ENCODE results near the gene POLR3C.

Gene POLR3C

GRCh38 chr1:145871994-145872924, 48.3 kb downstream of the POLR3C start:
- Histone ChIP-seq H2AFZ (ENCODE audit: low read depth, low read length) (no peak overlapping the region), H3K27me3 (ENCODE audit: insufficient read depth, low read length, poor library complexity) (peaks cover 34% of the 10 kb centered on the region), H3K4me2 (ENCODE audit: insufficient read depth, low read length) (no peak overlapping the region), H3K79me2 (ENCODE audit: insufficient read depth, low read length) (no peaks in the 10 kb centered on the region), H3K36me3 (ENCODE audit: insufficient read depth, low read length) (no peaks in the 10 kb centered on the region), H3K4me1 (ENCODE audit: insufficient read depth, low read length) (no peaks in the 10 kb centered on the region), H3K9me3 (ENCODE audit: insufficient read depth, low read length, severe bottlenecking) (no peaks in the 10 kb centered on the region), H3K9ac (ENCODE audit: low read depth, low read length) (no peak overlapping the region), H4K20me1 (ENCODE audit: insufficient read depth, low read length) (no peaks in the 10 kb centered on the region), H3K27ac (ENCODE audit: low read length) (no peak overlapping the region), H3K4me3 (ENCODE audit: low read depth in 1 of 2, low read length in 2 of 2) (no peak overlapping the region)
- no peak for DNase-seq
- TF ChIP-seq EZH2 (IDR thresholded peaks at IDR 0.05; ENCODE audit: borderline replicate concordance, low read depth, low read length, severe bottlenecking) (no peak), CTCF (IDR thresholded peaks at IDR 0.05; ENCODE audit: borderline replicate concordance, extremely low read depth, low read length, poor library complexity, severe bottlenecking) (no peak)
- ATAC-seq (ENCODE audit: insufficient read depth, low read depth): no peak

GRCh38 chr1:145874646-145875045, 50.6 kb downstream of the POLR3C start:
- DNase-seq (no peak), ATAC-seq (ENCODE audit: insufficient read depth, low read depth) (no peak)
- H3K79me2 ChIP-seq (ENCODE audit: insufficient read depth, low read length): no peaks in the 10 kb centered on the region
- no peak overlapping the region for H3K4me2 ChIP-seq (ENCODE audit: insufficient read depth, low read length)
- H3K4me1 ChIP-seq (ENCODE audit: insufficient read depth, low read length): no peaks in the 10 kb centered on the region
- no peaks in the 10 kb centered on the region for H3K9me3 ChIP-seq (ENCODE audit: insufficient read depth, low read length, severe bottlenecking)
- H3K4me3 ChIP-seq (ENCODE audit: low read depth in 1 of 2, low read length in 2 of 2): no peak overlapping the region
- no peaks in the 10 kb centered on the region; the same call in 1 of the 2 replicates for H4K20me1 ChIP-seq (ENCODE audit: insufficient read depth, low read length)
- H3K27me3 ChIP-seq (ENCODE audit: insufficient read depth, low read length, poor library complexity): peaks cover 32% of the 10 kb centered on the region
- TF ChIP-seq EZH2 (IDR thresholded peaks at IDR 0.05; ENCODE audit: borderline replicate concordance, low read depth, low read length, severe bottlenecking): no peak
- no peak for TF ChIP-seq CTCF (IDR thresholded peaks at IDR 0.05; ENCODE audit: borderline replicate concordance, extremely low read depth, low read length, poor library complexity, severe bottlenecking)
- H2AFZ ChIP-seq (ENCODE audit: low read depth, low read length): no peak overlapping the region
- no peaks in the 10 kb centered on the region for H3K36me3 ChIP-seq (ENCODE audit: insufficient read depth, low read length)
- no peak overlapping the region for H3K27ac ChIP-seq (ENCODE audit: low read length)
- no peak overlapping the region for H3K9ac ChIP-seq (ENCODE audit: low read depth, low read length)

- H3K4me1 ChIP-seq (ENCODE audit: insufficient read depth, low read length): no peaks in the 10 kb centered on the region
- DNase-seq: no peak
- H4K20me1 ChIP-seq (ENCODE audit: insufficient read depth, low read length): no peaks in the 10 kb centered on the region; the same call in 1 of the 2 replicates
- no peaks in the 10 kb centered on the region for H3K9me3 ChIP-seq (ENCODE audit: insufficient read depth, low read length, severe bottlenecking)
- peaks cover 27% of the 10 kb centered on the region for H3K27me3 ChIP-seq (ENCODE audit: insufficient read depth, low read length, poor library complexity)
- no peaks in the 10 kb centered on the region for H3K36me3 ChIP-seq (ENCODE audit: insufficient read depth, low read length)
- ATAC-seq (ENCODE audit: insufficient read depth, low read depth): no peak
- H3K9ac ChIP-seq (ENCODE audit: low read depth, low read length): no peak overlapping the region
- H3K4me3 ChIP-seq (ENCODE audit: low read depth in 1 of 2, low read length in 2 of 2): no peak overlapping the region
- no peaks in the 10 kb centered on the region for H3K79me2 ChIP-seq (ENCODE audit: insufficient read depth, low read length)
- no peak for TF ChIP-seq EZH2 (IDR thresholded peaks at IDR 0.05; ENCODE audit: borderline replicate concordance, low read depth, low read length, severe bottlenecking)
- TF ChIP-seq CTCF (IDR thresholded peaks at IDR 0.05; ENCODE audit: borderline replicate concordance, extremely low read depth, low read length, poor library complexity, severe bottlenecking): no peak
- no peak overlapping the region for H2AFZ ChIP-seq (ENCODE audit: low read depth, low read length)
- no peak overlapping the region for H3K27ac ChIP-seq (ENCODE audit: low read length)
- no peak overlapping the region for H3K4me2 ChIP-seq (ENCODE audit: insufficient read depth, low read length)
Measured at GRCh38 chr1:145877923-145878486, 54.0 kb downstream of the POLR3C start.

Data from DND-41 (cell line).